GM19397 (cell line): ENCODE results near the gene PRKACA.

ENCODE experiments used
- ATAC-seq: cut with Tn5 transposase; IDR thresholded peaks from one replicate; pipeline ENCODE4 v1.9.1; 2021; ENCODE audit warnings: mild to moderate bottlenecking, moderate library complexity; ENCODE audit not compliant: unreplicated experiment

PRKACA gene

DNA sequence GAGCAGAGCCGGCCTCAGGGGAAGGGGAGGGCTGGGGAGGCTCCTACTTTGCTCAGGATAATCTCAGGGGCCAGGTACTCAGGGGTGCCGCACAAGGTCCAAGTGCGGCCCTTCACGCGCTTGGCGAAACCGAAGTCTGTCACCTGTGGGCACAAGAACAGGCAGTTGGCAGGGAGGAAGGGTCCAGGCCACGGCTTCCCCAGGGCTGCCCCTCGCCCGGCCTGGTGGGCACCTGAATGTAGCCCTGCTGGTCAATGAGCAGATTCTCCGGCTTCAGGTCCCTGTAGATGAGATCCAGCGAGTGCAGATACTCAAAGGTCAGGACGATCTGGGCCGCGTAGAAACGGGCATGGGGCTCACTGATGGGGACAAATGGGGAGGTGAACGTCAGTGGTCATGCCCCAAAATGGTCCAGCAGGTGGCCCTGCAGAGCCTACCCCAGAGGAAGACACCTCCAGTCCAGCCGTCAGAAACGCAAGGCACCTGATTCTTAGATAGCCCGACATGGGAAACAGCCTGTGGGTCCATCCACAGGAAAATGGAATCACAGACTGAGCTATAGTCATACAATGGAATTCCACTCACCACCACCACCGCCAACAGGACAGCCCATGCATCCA, 19.9 kb downstream of the PRKACA start:
- no peak for ATAC-seq

DNA sequence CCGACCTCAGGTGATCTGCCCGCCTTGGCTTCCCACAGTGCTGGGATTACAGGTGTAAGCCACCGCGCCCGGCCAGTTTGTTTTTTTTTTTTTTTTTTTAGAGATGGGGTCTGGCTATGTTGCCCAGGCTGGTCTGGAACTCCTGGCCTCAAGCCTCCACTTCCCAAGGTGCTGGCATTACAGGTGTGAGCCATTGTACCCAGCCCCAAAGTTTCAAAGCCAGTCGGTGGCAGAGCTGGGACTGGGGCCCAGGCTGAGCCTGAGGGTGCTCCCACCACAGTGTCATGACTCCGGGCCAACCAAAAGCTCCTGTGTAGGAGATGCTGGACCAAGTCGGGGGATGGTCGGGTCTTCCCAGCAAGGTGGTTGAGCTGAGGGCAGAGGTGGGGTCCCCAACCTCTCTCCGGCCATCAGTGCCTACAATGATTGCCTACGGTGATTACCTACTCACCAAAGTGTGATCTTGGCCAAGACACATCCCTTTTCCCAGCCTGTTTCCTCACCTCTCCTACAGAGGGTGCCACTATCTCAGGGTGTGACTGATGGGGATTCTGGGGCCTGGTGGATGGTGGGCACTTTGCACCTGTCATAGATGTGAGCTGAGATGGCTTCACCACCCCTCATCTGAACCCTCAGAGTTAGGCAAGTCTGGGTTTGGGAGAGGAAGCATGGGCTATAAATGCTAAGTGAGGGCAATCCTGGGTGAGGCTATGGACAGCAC, 21.1 kb downstream of the PRKACA start:
- ATAC-seq, result no peak

DNA sequence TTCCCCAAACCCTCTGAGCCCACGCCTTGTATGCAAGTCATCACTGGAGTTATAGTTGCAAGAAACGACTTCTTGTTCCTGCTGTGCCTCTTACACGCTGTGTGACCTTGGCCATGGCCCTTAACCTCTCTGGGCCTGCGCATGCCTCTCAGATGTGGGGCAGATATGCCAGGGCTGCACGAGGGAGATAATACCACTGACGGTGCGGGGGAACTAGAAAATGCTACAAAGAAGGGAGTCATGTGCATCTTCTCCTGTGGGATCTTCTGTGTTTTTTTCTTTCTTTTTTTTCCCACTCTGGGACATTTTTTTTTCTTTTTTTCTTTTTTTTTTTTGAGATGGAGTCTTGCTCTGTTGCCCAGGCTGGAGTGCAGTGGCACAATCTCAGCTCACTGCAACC, 22.7 kb downstream of the PRKACA start:
- no peak for ATAC-seq

DNA sequence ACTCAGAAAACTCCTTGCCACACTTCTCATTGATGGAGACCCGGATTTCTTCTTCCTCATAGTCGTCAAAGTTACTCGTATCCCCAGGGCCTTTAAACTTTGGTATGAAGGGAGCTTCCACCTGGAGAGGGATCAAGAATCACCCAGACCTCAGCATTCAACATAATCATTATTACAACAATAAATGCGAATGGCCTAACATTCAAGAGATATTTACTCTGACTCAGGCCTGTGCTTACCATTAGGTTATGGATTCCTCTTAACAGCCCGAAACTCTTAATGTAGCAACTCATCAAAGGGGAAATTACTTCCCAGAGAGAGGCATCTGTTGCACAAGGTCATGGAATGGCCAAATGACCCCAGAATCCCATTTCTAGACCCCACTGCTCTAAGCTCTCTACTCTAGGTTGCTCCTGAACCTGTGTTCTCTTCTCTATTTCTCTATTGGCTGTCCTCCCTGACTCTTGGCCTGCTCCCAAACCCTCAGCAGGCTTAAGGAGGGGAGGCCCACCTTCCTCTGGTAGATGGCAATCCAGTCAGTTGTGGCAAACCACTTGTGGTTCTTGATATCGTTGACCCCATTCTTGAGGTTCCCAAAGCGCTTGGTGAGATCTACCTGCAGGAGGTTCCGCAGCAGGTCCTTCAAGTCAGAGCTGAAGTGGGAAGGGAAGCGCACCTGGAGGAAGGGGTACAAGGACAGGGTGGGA, 24.3 kb downstream of the PRKACA start:
- no peak for ATAC-seq

DNA sequence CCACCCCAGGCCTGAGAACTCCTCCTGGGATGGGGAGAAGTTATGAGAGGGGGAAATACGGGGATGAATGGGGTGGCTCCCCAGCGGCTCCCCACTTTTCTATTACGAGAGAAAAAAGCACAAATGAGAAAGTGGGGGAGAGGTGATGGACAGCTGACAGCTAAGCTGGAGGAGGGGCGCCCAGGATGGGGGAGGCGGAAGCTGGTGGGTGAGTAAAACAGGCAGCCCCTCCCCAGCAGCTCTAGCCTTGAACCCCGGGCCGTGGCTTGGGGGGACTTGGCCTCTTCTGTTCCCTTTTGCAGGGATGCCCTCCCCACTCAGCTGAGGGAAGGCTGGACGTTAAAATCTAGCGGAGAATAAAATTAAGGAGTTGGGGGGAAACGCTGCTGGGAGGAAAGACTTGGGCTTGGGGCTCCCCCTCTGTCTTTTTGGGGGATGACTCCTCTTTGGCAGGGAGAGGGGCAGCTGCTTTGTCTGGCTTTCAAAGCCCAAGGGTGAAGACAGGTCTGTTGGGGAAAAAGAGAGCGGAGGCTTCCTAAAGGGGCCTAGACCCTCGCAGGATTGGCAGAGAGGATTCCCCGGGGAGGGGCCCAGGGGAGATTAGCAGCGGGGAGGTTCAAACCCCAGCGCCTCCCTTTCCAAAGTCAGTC, 25.6 kb downstream of the PRKACA start:
- peak; percentile 1 for ATAC-seq

DNA sequence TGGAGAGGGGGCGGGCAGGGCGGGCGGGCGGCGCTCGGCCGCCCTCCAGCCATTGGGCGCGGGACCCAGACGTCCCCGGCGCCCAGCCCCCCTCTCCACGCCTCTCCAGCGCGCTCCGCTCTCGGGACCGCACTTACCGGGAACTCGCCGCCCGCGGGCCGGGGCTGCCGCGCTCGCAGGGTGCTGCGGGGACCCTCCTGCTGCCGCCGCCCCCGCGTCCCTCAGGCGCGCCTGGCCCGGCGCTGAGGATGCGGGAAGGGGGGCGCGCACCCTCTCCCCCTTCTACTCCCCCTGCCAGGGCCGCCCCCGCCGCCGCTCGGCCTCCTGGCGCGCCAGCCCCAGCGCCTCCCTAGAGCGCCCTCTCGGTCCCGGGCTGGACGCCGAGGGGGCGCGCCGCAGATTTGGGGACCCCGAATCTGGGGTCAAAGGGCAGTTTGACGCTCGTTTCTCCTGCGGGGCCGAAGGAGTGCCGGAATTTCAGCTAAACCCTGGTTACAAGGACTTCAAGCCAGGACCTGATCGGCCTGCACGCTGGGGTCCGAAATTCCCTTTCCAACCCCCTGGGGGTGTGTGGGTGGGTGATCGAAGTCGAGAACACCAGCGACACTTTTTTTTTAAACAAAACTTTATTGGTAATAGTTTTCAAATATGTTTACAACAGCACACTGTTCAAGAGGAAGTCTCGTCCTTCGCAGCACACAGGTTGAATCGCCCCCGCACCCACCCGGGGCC, 26.3 kb downstream of the PRKACA start:
- peak; percentile 60 for ATAC-seq

DNA sequence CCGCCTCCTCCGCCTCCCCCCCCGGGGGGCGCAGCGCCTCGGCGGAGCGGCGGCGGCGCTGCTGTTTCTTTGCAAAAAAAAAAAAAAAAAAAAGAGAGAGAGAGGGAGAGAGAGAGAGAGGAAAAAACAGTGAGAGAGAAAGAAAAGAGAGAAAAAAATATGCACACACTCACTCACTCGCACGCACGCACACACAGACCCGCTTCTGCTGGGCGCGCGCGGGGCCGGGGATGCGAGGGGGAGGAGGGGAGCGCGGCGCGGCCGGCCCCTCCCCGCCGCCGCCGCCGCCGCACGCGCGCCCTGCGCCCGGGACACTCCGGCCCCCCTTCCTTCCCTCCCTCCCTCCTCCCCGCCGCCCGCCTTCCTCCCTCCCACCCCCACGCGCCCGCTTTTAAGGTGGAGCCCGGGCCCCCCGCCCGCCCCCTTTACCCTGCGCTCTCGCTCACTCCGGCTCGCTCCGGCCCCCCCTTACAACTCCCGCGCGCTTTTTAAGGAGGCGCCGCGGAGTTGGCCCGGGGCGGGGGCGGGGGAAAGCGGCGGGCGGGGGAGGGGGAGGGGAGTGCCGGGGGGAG, 27.0 kb downstream of the PRKACA start, which contains the start of gene SAMD1:
Gene SAMD1, minus strand, starts transcription at position 243 of the 572 bp plus-strand sequence.
- peak; percentile 48 for ATAC-seq

DNA sequence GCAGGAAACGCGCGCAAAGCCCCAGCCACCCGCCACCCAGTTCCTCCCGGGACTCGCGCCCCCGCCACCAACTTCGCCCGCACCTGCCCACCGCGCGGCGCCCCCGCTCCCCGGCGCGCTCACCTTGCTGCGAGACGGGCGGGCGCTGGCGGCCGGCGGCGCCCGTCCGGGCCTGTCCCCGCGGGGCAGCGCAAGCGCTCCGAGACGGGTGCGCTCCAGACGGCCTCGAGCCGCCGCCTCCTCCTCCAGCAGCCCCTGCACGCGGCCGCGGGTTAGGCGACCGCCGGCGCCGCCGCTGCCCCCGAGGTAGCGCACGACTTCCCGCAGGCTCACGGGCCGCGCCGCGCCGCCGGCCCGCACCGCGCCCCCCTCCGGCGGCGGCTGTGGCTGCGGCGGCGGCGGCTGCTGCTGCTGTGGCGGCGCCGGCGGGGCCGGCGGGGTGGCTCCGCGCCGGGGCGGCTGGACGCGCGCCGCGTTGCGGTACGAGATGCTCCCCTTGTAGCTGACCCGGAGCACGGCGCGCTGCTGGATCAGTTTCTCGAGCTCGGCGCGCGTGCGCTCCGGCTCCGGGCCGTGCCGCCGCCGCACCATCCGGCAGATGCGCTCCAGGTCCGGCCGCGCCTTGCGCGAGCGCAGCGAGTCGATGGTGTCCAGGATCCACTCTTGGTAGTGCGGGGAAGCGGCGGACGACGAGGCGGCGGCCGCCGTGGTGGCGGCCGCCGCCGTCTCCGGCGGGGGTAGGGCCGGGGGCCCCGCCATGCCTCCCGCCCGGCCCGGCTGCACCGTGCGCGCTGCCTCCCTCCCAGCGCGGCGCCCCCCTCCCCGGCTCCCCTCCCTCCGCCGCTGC, 27.7 kb downstream of the PRKACA start:
- ATAC-seq, result peak; percentile 27

DNA sequence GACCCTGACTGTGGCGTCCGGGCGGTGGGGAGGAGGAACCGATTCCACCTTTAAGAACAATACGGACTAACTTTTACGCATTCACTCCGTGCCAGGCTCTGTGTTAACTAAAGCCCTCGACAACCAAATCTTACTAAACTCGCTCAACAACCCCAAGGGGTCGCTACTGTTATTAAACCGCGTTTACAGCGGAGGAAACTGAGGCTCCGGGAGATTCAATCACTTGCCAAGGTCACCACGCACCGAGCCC, 28.2 kb downstream of the PRKACA start:
- ATAC-seq, result no peak

DNA sequence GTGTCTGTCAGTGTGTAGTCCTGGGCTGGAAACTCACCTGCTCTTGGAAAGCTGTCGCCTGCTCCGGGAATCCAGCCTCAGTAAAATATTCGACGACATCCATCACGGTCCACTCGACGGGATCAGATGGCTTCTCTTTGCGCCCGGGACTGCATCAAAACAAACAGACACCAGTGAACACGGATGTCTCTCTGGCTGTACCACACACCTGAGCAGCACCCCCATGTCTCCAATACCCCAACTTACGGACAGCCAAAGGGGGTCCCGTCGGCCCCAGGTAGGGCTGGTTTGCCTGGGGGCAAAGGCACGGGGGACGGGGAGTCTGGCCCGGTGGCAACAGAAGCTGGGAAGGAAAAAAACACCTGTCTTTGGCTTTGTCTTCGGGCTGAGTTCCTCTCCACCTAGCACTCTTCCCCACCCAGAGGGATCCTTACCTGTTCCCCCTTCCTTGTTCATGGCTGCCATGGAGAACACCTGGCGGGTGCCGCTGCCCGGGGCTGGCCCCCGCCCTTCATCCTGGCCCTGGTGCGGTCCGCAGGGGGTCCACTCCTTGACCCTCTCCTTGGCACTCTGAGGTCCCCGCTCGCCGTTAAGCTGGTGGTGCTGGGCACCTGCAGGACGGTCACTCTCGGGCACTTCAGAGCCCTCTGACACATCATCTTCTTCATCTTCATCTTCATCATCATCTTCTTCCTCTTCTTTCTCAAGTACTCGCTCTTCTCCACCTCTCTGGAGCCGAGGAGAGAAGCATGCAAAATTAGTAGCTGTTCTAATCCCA, 28.7 kb downstream of the PRKACA start:
- no peak for ATAC-seq

DNA sequence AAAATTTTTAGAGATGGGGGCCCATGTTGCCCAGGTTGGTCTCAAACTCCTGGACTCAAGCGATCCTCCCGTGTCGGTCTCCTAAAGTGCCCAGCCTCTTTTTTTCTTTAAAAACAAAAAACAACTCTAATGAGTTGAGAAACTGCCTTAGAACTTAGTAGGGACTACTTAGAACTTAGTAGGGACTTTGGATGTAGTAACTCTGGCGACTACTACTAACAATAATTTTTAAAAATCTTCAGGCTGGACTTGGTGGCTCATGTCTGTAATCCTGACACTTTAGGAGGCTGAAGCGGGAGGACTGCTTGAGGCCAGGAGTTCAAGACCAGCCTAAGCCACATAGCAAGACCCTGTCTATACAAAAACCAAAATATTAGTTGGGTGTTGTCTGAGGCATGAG, 31.5 kb downstream of the PRKACA start:
- no peak for ATAC-seq

DNA sequence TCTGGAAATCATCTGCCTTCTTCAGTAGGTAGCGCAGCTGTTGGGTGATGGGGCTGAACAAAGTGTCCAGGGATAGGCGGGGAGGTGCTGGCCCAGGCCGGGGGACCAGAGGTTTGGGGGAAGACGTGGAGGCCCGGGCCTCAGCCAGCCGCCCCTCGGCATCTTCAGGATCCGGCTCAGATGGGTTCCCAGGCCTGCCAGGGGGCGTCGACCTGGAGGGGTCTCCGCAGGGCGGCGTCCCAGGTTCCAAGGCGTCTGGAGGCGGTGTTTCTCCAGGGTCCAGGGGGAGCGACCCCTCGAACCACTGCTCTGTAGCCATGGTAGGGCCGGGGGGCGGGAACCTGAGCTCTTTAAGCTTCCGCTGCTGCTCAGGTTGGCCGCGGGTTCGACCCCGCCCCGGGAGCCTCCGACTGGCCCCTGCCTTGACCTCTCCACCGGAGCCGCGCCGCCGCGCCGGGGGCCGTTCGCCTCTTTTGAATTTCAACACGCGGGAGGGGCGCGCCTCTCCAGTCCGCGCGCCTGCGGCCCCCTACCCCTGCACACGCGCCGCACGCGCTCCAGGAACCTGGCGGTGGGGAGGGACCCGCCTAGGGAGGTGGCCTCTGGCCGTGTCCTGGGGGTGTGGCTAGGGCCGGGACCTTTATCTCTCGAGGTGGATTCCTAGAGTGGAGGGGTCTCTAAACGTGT, 32.1 kb downstream of the PRKACA start, which contains the start of gene C19orf67:
Gene C19orf67, minus strand, starts transcription at position 475 of the 687 bp plus-strand sequence. Its CDS starts 156 bp downstream, at position 319.
- no peak for ATAC-seq

DNA sequence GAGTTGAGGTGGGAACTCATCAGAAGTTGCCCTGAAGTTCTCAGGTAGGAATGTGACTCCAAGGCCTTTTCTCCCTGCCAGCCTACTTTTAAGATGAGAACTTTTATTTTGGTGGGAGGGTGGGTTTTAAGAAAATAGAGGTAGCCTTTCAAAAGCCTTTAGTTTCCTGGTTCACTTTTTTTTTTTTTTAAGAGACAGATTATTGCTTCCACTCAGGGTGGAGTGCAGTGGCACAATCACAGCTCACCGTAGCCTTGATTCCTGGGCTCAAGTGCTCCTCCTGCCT, 34.9 kb downstream of the PRKACA start:
- no peak for ATAC-seq

DNA sequence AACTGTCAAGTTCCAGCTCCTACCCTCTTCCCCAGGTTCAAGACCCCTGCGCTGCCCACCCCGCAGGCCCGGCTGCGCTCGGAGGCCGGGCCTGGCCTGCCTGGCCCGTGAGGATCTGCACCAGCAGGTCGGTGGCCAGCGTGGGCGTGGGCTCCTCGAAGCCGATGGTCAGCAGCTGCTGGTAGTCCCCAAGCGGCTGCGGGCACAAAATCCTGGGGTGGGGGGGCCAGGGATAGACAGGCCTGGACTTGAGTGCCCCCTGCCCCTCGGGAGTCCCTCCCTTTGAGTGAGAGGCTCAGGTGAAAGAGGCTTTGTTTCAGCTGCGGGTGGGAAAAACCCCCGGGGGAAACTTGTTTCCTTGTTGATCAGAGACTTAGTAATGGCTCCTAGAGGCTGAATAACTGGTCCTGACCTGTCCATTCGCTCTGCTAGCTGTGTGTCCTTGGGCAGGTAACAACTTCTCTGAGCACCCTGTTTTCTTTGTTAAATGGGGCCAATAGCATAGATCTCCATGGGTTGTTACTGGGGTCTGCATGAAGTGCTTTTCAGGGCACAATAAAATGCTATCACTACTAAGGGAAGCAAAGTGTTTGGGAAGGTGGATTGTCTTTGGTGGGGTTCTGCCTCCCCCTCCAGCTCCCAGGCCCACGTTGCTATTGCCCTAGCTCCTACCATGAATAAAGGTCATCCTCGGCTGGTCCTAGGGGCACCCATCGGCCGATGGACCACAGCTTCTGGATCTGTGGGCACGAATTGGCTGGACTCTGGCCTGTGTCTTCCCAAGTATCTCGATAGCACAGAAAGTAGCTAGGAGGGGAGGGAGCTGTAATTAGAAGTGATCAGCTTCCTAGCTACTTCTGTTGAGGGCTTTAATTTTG, 35.5 kb downstream of the PRKACA start:
- ATAC-seq, result peak; percentile 4

DNA sequence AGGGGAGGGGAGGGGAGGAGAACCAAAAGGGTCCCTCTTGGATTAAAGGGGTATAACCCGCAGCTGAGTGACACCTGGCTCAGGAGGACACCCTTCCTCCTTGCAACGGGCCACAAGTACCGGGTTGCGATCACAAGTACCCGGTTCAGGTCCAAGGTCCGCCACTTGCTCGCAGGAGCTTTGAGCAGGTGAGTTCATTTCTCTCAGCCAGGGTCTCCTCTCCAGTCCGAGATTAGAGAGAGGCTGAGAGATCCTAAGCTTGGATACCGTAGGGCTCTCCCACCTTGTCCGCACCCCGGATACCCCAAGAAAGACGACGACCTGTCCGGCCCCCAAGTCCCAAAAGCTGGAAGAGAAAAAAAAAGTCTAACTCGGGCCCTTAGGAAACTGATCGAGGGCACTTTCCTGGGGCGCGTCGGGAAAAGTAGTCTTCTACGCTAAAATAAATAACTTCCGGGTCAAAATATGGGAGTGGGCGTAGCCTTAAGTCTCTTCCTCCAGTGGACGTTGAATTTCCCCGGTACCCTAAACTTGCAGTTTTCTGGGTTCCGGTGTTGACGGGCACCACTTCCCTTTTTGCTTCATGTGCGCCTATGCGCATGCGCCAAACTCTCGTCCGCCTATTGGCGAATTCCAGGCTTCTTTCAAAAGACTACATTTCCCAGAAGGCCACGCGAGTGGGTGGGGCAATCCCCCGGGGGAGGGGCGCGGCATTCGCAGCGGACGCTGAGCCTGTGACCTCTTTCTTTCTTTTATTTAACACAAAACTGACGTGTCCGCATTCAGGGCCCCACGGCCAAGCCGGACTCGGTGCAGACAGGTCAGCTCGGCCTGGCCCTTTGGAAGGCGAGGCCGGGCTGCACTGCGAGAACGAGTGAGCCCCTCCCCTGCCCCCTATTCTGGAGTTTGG, 36.4 kb downstream of the PRKACA start:
- peak; percentile 84 for ATAC-seq

DNA sequence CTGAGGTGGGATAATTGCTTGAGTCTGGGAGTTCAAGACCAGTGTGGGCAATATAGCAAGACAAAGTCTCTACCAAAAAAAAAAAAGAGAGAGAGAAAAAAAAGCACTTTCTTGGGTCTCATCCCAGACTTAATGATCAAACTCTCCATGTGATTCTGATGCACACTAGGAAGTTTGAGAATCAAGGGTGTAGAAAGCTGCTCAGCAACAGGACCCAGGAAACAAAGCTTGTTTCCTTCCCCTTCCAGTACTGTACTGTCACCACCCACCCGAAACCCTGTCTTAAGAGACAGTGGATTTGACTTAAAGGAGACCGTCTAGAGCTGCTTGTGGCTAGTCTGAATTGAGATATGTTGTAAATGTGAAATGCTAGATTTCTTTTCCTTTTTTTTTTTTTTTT, 39.2 kb downstream of the PRKACA start:
- ATAC-seq, result no peak
